ENCODE results near the gene PTHLH.

The PTHLH gene

GRCh38 chr12:27979145-27979544 is 6.6 kb upstream of the PTHLH start:
- no peak for DNase-seq (ENCODE audit: low read depth)
- no peak for TF ChIP-seq CTCF (IDR thresholded peaks at IDR 0.05; ENCODE audit: insufficient read depth, low read depth, low read length, missing control alignments)
- H3K4me3 ChIP-seq (ENCODE audit: low read depth, low read length), result no peak overlapping the region

GRCh38 chr12:27975222-27976136 is 2.9 kb upstream of the PTHLH start:
- DNase-seq (ENCODE audit: low read depth), result no peak
- no peak for TF ChIP-seq CTCF (IDR thresholded peaks at IDR 0.05; ENCODE audit: insufficient read depth, low read depth, low read length, missing control alignments)
- no peak overlapping the region for H3K4me3 ChIP-seq (ENCODE audit: low read depth, low read length)

GRCh38 chr12:27974735-27975221 is 2.2 kb upstream of the PTHLH start:
- no peak overlapping the region for H3K4me3 ChIP-seq (ENCODE audit: low read depth, low read length)
- no peak for TF ChIP-seq CTCF (IDR thresholded peaks at IDR 0.05; ENCODE audit: insufficient read depth, low read depth, low read length, missing control alignments)
- no peak for DNase-seq (ENCODE audit: low read depth)

GRCh38 chr12:27973487-27973890 is 956 bp upstream of the PTHLH start:
- TF ChIP-seq CTCF (IDR thresholded peaks at IDR 0.05; ENCODE audit: insufficient read depth, low read depth, low read length, missing control alignments), result no peak
- no peak overlapping the region for H3K4me3 ChIP-seq (ENCODE audit: low read depth, low read length)

GRCh38 chr12:27971606-27972005 is 927 bp downstream of the PTHLH start:
- no peak overlapping the region for H3K4me3 ChIP-seq (ENCODE audit: low read depth, low read length)
- no peak for DNase-seq (ENCODE audit: low read depth)
- no peak for TF ChIP-seq CTCF (IDR thresholded peaks at IDR 0.05; ENCODE audit: insufficient read depth, low read depth, low read length, missing control alignments)

More at GRCh38 chr12:27973487-27973890, 956 bp upstream of the PTHLH start:
- DNase-seq (ENCODE audit: low read depth), result no peak

GRCh38 chr12:27971121-27971489 is 1.4 kb downstream of the PTHLH start:
- no peak for TF ChIP-seq CTCF (IDR thresholded peaks at IDR 0.05; ENCODE audit: insufficient read depth, low read depth, low read length, missing control alignments)
- no peak for DNase-seq (ENCODE audit: low read depth)
- H3K4me3 ChIP-seq (ENCODE audit: low read depth, low read length), result no peak overlapping the region

Data from GM12865 (cell line).